Small intestine (tissue), 16 donors: Measurements from ENCODE around the gene ELF4. TPM values are rescaled to one million over a fixed set of nuclear protein-coding genes. Genes with fewer than 3 reads are reported as not detected.

ENCODE experiments used
- DNase-seq, 2 donors: peaks; one replicate each; pipeline versions ENCODE4 v3.0.0 to v3.0.0-alpha.2; 2013
- FAIRE-seq: peaks from 2 replicates; lab custom pipeline; 2012; peaks lifted over from hg19 to GRCh38; lab: Jason Lieb, UNC
- H3K27ac ChIP-seq, 3 donors: one replicate each; pipeline ENCODE4 v1.5.1; 2013; ENCODE audit warnings: low read length in 2 of 3, mild to moderate bottlenecking in 2 of 3, control low read depth in 1 of 3, inconsistent platforms in 1 of 3, low read depth in 1 of 3, moderate library complexity in 1 of 3
- H3K27me3 ChIP-seq, 3 donors: one replicate each; pipeline ENCODE4 v1.6.1; 2013; ENCODE audit warnings: low read length in 3 of 3, inconsistent platforms in 1 of 3; ENCODE audit not compliant: control insufficient read depth in 3 of 3, insufficient read depth in 3 of 3
- H3K36me3 ChIP-seq, 3 donors: one replicate each; pipeline ENCODE4 v1.6.1; 2013; ENCODE audit warnings: low read length in 3 of 3, inconsistent platforms in 1 of 3, low read depth in 1 of 3, mild to moderate bottlenecking in 1 of 3, moderate library complexity in 1 of 3; ENCODE audit not compliant: control insufficient read depth in 3 of 3, insufficient read depth in 2 of 3
- H3K4me1 ChIP-seq, 3 donors: one replicate each; pipeline ENCODE4 v1.6.1; 2013; ENCODE audit warnings: low read length in 2 of 3, inconsistent platforms in 1 of 3, low read depth in 1 of 3, mild to moderate bottlenecking in 1 of 3, moderate library complexity in 1 of 3; ENCODE audit not compliant: control insufficient read depth in 3 of 3, insufficient read depth in 2 of 3
- H3K4me3 ChIP-seq, 3 donors: one replicate each; pipeline ENCODE4 v1.5.1; 2013; ENCODE audit warnings: low read length in 3 of 3, control low read depth in 1 of 3, inconsistent platforms in 1 of 3, low read depth in 1 of 3, mild to moderate bottlenecking in 1 of 3, moderate library complexity in 1 of 3
- H3K9me3 ChIP-seq, 2 donors: one replicate each; pipeline ENCODE4 v1.6.1; 2013; ENCODE audit warnings: low read depth in 1 of 2, low read length in 1 of 2; ENCODE audit not compliant: control insufficient read depth in 2 of 2, insufficient read depth in 1 of 2
- WGBS, 3 donors: extraction: QIAGEN DNeasy Blood & Tissue Kit; methylation state at CpG; one replicate each; pipeline ENCODE4 v1.1.7; 2013; 5-methylcytosine and 5-hydroxymethylcytosine counted together
- long read RNA-seq, 10 donors: transcript quantifications; one replicate each; lab custom pipeline, GENCODE V29; 2026
- polyA plus RNA-seq, 4 donors: library from polyadenylated mRNA; stranded (reverse) in 3 of 4; unstranded in 1 of 4; fragments of 200-250 nt in 3 of 4; fragments of 120-200 nt in 1 of 4; gene quantifications; one replicate each; pipeline versions ENCODE4 v1.2.1 to v1.2.3, GENCODE V29; 2013
- donor health status: healthy with polysubstance abuse.
- donor health status: control.
- donor health status: control.
- donor health status: Bipolar disorder and iron deficiency.
- donor health status: healthy.

The ELF4 gene
- 10 to 100 TPM; 10.4 to 45.4 (median 13.7) TPM for polyA plus RNA-seq
- long read RNA-seq, donor 1, full-length matches to known transcripts = 3 of 16 reads
- long read RNA-seq, donor 1, partial matches to known transcripts = 13 of 16 reads
- long read RNA-seq, donor 1, other reads (novel, unspliced or antisense) = 0 of 16 reads
- long read RNA-seq, donor 2, full-length matches to known transcripts = 2 of 2 reads
- long read RNA-seq, donor 2, partial matches to known transcripts = 0 of 2 reads
- long read RNA-seq, donor 2, other reads (novel, unspliced or antisense) = 0 of 2 reads
- long read RNA-seq, donor 3, full-length matches to known transcripts = 5 of 5 reads
- long read RNA-seq, donor 3, partial matches to known transcripts = 0 of 5 reads
- long read RNA-seq, donor 3, other reads (novel, unspliced or antisense) = 0 of 5 reads
- long read RNA-seq, donor 4 = 0 reads
- long read RNA-seq, donor 5, full-length matches to known transcripts = 1 of 1 reads
- long read RNA-seq, donor 5, partial matches to known transcripts = 0 of 1 reads
- long read RNA-seq, donor 5, other reads (novel, unspliced or antisense) = 0 of 1 reads
- long read RNA-seq, donor 6, full-length matches to known transcripts = 2 of 2 reads
- long read RNA-seq, donor 6, partial matches to known transcripts = 0 of 2 reads
- long read RNA-seq, donor 6, other reads (novel, unspliced or antisense) = 0 of 2 reads
- long read RNA-seq, donor 7 = 0 reads
- long read RNA-seq, donor 8 = 0 reads
- long read RNA-seq, donor 9 = 0 reads
- long read RNA-seq, donor 10, full-length matches to known transcripts = 3 of 3 reads
- long read RNA-seq, donor 10, partial matches to known transcripts = 0 of 3 reads
- long read RNA-seq, donor 10, other reads (novel, unspliced or antisense) = 0 of 3 reads

DNA sequence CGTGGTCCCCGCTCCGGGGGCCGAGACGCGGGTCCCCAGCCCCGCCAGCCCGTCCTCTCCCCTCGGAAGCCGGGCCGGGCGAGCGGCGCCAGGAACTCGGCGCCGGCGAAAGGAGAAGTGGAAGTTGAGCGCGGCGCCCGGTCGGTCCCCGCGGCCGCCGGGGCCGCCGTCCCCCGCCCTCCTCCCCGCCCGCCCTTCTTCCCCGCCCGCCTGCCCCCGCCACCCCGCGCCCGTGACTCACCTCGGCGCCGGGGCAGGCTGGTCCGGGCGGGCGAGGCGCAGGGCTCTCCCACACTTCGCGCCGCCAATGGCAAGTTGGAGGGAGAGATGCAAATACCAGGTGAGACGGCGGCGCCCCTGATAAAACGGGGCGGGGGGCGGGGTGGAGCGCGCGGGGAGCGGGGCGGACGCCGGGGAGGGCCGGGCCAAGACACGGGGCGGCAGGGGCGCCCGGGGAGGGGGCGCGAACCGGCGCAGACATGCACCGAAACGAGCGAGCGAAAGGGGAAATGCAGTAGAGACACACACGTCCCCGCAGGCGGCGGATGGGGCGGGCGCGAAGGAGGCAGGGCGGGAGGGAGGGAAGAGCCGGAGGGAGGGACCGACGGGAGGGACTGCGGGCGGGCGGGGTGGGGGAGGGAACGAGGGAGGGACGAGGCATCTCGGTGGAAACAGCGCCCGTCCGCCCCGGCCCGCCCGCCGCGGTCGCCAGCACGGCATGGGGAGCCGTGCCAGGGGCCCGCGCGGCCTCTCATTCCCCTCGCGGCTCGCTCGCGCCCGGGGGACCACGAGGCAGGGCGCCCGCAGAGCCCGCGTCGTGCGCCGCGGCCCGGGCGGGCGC is at the start of gene ELF4:
ELF4 (minus strand) TSS at position 119 of the 841 bp plus-strand sequence. CDS start 29,167 bp downstream, outside the sequence.
- 0 to 40% (median 1%) methylated on average over 3 to 112 of the region's 123 CpGs for WGBS, 3 donors
- DNase-seq (peak; percentile 68 to 71), FAIRE-seq (no peak)

DNA sequence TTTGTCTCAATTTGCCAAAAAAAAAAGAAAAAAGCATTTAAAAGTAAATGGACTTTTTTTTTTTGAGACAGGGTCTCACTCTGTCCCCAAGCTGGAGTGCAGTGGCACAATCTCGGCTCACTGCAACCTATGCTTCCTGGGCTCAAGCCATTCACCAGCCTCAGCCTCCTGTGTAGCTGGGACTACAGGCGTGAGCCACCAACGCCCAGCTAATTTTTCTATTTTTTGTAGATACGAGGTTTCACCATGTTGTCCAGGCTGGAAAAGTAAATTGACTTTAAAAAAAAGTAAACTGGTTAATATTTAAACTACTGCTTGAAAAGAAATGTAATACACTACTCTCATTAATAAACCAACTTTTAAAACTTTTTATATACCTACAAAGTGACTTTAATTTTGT is 49.5 kb upstream of the ELF4 start:
- H3K27me3 ChIP-seq = no peaks in the 10 kb centered on the region
- 41 to 74% (median 51%) methylated on average over 4 of the region's 4 CpGs for WGBS, 3 donors
- H3K4me1 ChIP-seq = no peaks in the 10 kb centered on the region
- H3K27ac ChIP-seq = no peak overlapping the region
- no peak overlapping the region for H3K4me3 ChIP-seq
- FAIRE-seq (no peak), DNase-seq (no peak)
- no peaks in the 10 kb centered on the region for H3K36me3 ChIP-seq
- H3K9me3 ChIP-seq = no peaks in the 10 kb centered on the region

More for the DNA sequence above, at the start of gene ELF4:
- no peaks in the 10 kb centered on the region for H3K27me3 ChIP-seq
- H3K27ac ChIP-seq = peak within 1 kb of the TSS; percentile 91 to 96 (median 92)
- peaks cover 0 to 17% (median 0%) of the 10 kb centered on the region in 3 donors for H3K36me3 ChIP-seq
- no peaks in the 10 kb centered on the region for H3K9me3 ChIP-seq
- peaks cover 0 to 29% (median 0%) of the 10 kb centered on the region in 3 donors for H3K4me1 ChIP-seq
- peak within 1 kb of the TSS; percentile 62 to 82 (median 82) for H3K4me3 ChIP-seq

GRCh38 chrX:130158311-130158710 is 48.0 kb upstream of the ELF4 start:
- DNase-seq = no peak
- no peaks in the 10 kb centered on the region for H3K27me3 ChIP-seq
- 70 to 97% (median 83%) methylated on average over 2 of the region's 2 CpGs for WGBS, 3 donors

DNA sequence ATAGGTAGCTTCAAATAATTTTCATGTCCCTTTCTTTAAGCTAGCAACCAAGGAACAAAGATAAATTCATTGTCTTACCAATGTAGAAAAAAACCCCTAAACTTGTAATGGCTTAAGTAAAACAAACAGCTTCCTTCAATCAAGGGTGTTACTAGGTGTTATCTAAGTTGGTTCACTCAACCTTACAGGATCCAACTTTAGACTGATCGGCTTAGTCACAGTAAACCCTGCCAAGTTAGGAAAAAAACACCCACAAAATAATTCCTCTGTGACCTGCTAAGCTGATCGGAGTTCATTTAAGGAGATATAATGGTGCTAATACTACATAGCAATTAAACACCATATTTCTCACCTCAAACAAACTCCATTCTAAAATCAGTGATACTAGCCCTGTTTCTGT is 45.3 kb upstream of the ELF4 start:
- no peaks in the 10 kb centered on the region for H3K36me3 ChIP-seq
- 26 to 56% (median 55%) methylated on average over 2 of the region's 2 CpGs for WGBS, 3 donors
- no peak for FAIRE-seq
- peak in 1 of 2 donors; percentile 25 for DNase-seq
- H3K9me3 ChIP-seq = no peaks in the 10 kb centered on the region
- no peak overlapping the region for H3K4me3 ChIP-seq
- H3K4me1 ChIP-seq = no peaks in the 10 kb centered on the region
- H3K27ac ChIP-seq = no peak overlapping the region
- no peaks in the 10 kb centered on the region for H3K27me3 ChIP-seq

More at GRCh38 chrX:130158311-130158710, 48.0 kb upstream of the ELF4 start:
- no peak for FAIRE-seq
- no peak overlapping the region for H3K27ac ChIP-seq
- H3K4me3 ChIP-seq = no peak overlapping the region
- no peaks in the 10 kb centered on the region for H3K4me1 ChIP-seq
- no peaks in the 10 kb centered on the region for H3K9me3 ChIP-seq
- H3K36me3 ChIP-seq = no peaks in the 10 kb centered on the region

DNA sequence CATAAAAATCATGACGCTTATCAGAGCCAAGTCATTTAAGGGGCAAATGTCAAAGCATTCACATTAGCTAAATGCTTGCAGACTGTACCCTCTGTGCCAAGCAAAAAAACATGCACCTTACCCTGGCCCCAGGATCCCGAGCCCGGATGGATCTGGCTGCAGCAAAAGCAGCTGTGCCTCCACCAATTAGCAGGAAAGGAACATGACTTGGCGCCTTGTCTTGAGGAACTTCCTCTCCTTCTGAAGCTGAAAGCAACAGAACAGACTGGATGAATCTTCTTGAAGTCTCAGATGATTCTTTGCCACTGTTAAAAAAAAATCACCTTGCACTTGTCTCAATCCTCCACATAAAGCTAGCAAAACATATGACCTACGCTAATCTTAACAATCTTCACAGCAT is 37.3 kb upstream of the ELF4 start:
- Histone ChIP-seq H3K27ac (no peak overlapping the region), H3K27me3 (no peaks in the 10 kb centered on the region), H3K4me1 (no peaks in the 10 kb centered on the region), H3K4me3 (no peak overlapping the region), H3K9me3 (no peaks in the 10 kb centered on the region), H3K36me3 (peaks cover 3 to 17% (median 3%) of the 10 kb centered on the region in 3 donors)
- FAIRE-seq (no peak), DNase-seq (no peak)
- 80 to 92% (median 84%) methylated on average over 5 of the region's 5 CpGs for whole genome bisulfite sequencing, 3 donors

GRCh38 chrX:130145123-130145522 is 34.8 kb upstream of the ELF4 start:
- no peak overlapping the region for H3K4me3 ChIP-seq
- H3K9me3 ChIP-seq = no peaks in the 10 kb centered on the region
- H3K36me3 ChIP-seq = peaks cover 3 to 21% (median 6%) of the 10 kb centered on the region in 3 donors
- H3K27me3 ChIP-seq = no peaks in the 10 kb centered on the region
- 85 to 95% (median 91%) methylated on average over 4 of the region's 4 CpGs for WGBS, 3 donors
- no peaks in the 10 kb centered on the region for H3K4me1 ChIP-seq
- FAIRE-seq (no peak), DNase-seq (no peak)
- no peak overlapping the region for H3K27ac ChIP-seq

GRCh38 chrX:130144509-130144908 is 34.2 kb upstream of the ELF4 start:
- no peaks in the 10 kb centered on the region for H3K9me3 ChIP-seq
- 84 to 88% (median 85%) methylated on average over 3 of the region's 3 CpGs for WGBS, 3 donors
- DNase-seq = no peak
- no peak for FAIRE-seq
- H3K36me3 ChIP-seq = peaks cover 3 to 24% (median 7%) of the 10 kb centered on the region in 3 donors
- no peak overlapping the region for H3K27ac ChIP-seq
- no peaks in the 10 kb centered on the region for H3K27me3 ChIP-seq
- no peaks in the 10 kb centered on the region for H3K4me1 ChIP-seq
- no peak overlapping the region for H3K4me3 ChIP-seq
